Fibroblast of skin of abdomen (primary cell): ENCODE measurements around the gene SAT2. TPM values are rescaled to one million over a fixed set of nuclear protein-coding genes. Genes with fewer than 3 reads are reported as not detected.
"Not testable (repeated sequence)": the region's sequence is repeated elsewhere in the genome, so short reads cannot be mapped to it uniquely, and the experiment has no call there.

Experiments
- DNase-seq: peaks from one replicate; pipeline ENCODE4 v3.0.0-alpha.2; 2013
- polyA plus RNA-seq, 2 experiments: library from polyadenylated mRNA; unstranded; fragments of 120-200 nt; gene quantifications; one replicate each; pipeline ENCODE4 v1.2.1, GENCODE V29; 2013; ENCODE audit not compliant: insufficient read length in 2 of 2

The SAT2 gene
- polyA plus RNA-seq (2013, experiment 1 of 2; ENCODE audit: insufficient read length): 70.1 TPM
- 70.4 TPM for polyA plus RNA-seq (2013, experiment 2 of 2; ENCODE audit: insufficient read length)

GRCh38 chr17:7627250-7628121 is at the start of gene SAT2:
TSS of gene SAT2 (minus strand) at chr17:7627821. CDS start at chr17:7627635, 186 bp downstream.
- peak; percentile 95 for DNase-seq

GRCh38 chr17:7676533-7676932 is 48.9 kb upstream of the SAT2 start:
- no peak for DNase-seq

- DNase-seq: no peak
Measured at GRCh38 chr17:7674934-7675333, 47.3 kb upstream of the SAT2 start.

GRCh38 chr17:7673239-7673638 is 45.6 kb upstream of the SAT2 start:
- DNase-seq: no peak

- DNase-seq: no peak
Measured at GRCh38 chr17:7668482-7668881, 40.9 kb upstream of the SAT2 start.

GRCh38 chr17:7667656-7668406 is 40.2 kb upstream of the SAT2 start:
- no peak for DNase-seq

- DNase-seq: no peak
Measured at GRCh38 chr17:7656958-7657609, 29.5 kb upstream of the SAT2 start.

GRCh38 chr17:7655541-7655840 is 27.9 kb upstream of the SAT2 start:
- no peak for DNase-seq

GRCh38 chr17:7654832-7655540 is 27.4 kb upstream of the SAT2 start:
- peak; percentile 17 for DNase-seq

- DNase-seq: no peak
Measured at GRCh38 chr17:7652388-7653356, 25.1 kb upstream of the SAT2 start.

- no peak for DNase-seq
Measured at GRCh38 chr17:7651665-7652387, 24.2 kb upstream of the SAT2 start.

- DNase-seq: no peak
Measured at GRCh38 chr17:7651097-7651664, 23.6 kb upstream of the SAT2 start.

- no peak for DNase-seq
Measured at GRCh38 chr17:7650509-7651096, 23.0 kb upstream of the SAT2 start, which contains the start of gene ATP1B2. TSS of gene ATP1B2 (plus strand) at chr17:7650926. CDS start at chr17:7651519, 593 bp downstream.

GRCh38 chr17:7647018-7647417 is 19.4 kb upstream of the SAT2 start:
- DNase-seq: no peak

- no peak for DNase-seq
Measured at GRCh38 chr17:7646457-7646856, 18.8 kb upstream of the SAT2 start.

- DNase-seq: no peak
Measured at GRCh38 chr17:7644775-7645174, 17.2 kb upstream of the SAT2 start.

- not testable (repeated sequence) for DNase-seq
Measured at GRCh38 chr17:7641635-7642034, 14.0 kb upstream of the SAT2 start.

- no peak for DNase-seq
Measured at GRCh38 chr17:7640783-7641182, 13.2 kb upstream of the SAT2 start.

GRCh38 chr17:7636163-7636562 is 8.5 kb upstream of the SAT2 start:
- no peak for DNase-seq

- DNase-seq: peak; percentile 32
Measured at GRCh38 chr17:7634384-7634783, 6.8 kb upstream of the SAT2 start.
